ENCODE data around the gene AEBP2. TPM values are rescaled to one million over a fixed set of nuclear protein-coding genes. Genes with fewer than 3 reads are reported as not detected.

Gene AEBP2
- total and polyA plus RNA-seq, 2 of the 8 experiments (the other 6 are each of a cell fraction or from before 2014, with no cell fraction given): 13.6 to 61.4 TPM

DNA sequence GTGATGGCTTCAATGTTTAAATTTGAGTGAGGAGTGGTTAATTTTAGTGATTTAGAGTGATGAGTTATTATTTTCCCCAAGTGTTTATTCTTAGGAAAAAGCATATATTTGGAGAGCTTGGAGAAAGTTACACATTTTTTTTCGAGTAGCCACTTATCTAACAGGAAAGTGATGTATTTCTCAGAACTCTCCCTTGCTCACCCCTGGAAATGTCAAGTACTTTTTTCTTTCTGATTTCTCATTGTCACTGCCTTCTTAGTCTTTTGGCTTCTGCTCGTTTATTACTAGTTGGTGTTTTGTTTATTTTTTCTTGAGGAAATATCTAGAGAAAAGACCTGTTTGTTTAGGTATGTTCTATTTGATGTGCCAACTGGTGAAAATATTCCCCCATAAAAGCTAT, 58.8 kb downstream of the AEBP2 start:
- Histone ChIP-seq H3K4ac (replicated peaks; ENCODE audit: insufficient read length, low read depth, low read length) (no peak overlapping the region), H3K56ac (replicated peaks; ENCODE audit: insufficient read length, low read depth, low read length) (no peak overlapping the region), H3K27me3 (replicated peaks in 1 of 4; ENCODE audit: control insufficient read depth in 3 of 4, extremely low read depth in 1 of 4, insufficient read depth in 3 of 4, low read length in 3 of 4) (no peaks in the 10 kb centered on the region), H4K8ac (ENCODE audit: extremely low read depth, insufficient read depth, low read length) (no peak overlapping the region), H3K4me1 (replicated peaks in 1 of 4; ENCODE audit: control insufficient read depth in 3 of 4, insufficient read depth in 4 of 4, low read length in 3 of 4) (peaks cover 0 to 8% (median 0%) of the 10 kb centered on the region in 4 experiments; a peak in 2 of 7 replicates), H2AFZ (ENCODE audit: low read length) (no peak overlapping the region), H4K91ac (replicated peaks; ENCODE audit: insufficient read length, low read length) (no peak overlapping the region), H2BK15ac (ENCODE audit: low read length) (no peak overlapping the region), H4K5ac (ENCODE audit: insufficient read length, low read depth, low read length) (no peak overlapping the region), H2AK5ac (ENCODE audit: low read depth, low read length) (no peak overlapping the region), H3K4me3 (ENCODE audit: extremely low read depth in 1 of 4, insufficient read depth in 2 of 4, low read depth in 3 of 4, low read length in 4 of 4) (no peak overlapping the region), H2BK12ac (ENCODE audit: low read depth, low read length) (no peak overlapping the region), H3K79me1 (ENCODE audit: low read depth, low read length) (peaks cover 2% of the 10 kb centered on the region; the same call in 1 of the 2 replicates), H2BK5ac (ENCODE audit: low read depth, low read length) (no peak overlapping the region), H3K23ac (ENCODE audit: insufficient read length) (no peak overlapping the region), H3K23me2 (ENCODE audit: low read depth, low read length) (no peaks in the 10 kb centered on the region), H2BK120ac (replicated peaks; ENCODE audit: low read depth, low read length) (no peak overlapping the region), H3K27ac (ENCODE audit: low read depth, low read length) (no peak overlapping the region), H3K36me3 (ENCODE audit: control insufficient read depth in 2 of 4, insufficient read depth in 4 of 4, low read length in 3 of 4) (peaks cover 0 to 63% (median 26%) of the 10 kb centered on the region in 4 experiments; a peak in 5 of 8 replicates), H3K79me2 (ENCODE audit: control insufficient read depth in 1 of 2, insufficient read depth in 2 of 2, low read length in 2 of 2) (peaks cover 0 to 75% of the 10 kb centered on the region in 2 experiments; a peak in 3 of 4 replicates), H2BK20ac (ENCODE audit: low read length) (no peak overlapping the region), H3K18ac (ENCODE audit: extremely low read depth, low read length) (no peak overlapping the region), H3K9me3 (ENCODE audit: insufficient read depth in 2 of 2, low read depth in 1 of 2, low read length in 1 of 2) (no peaks in the 10 kb centered on the region), H3K9ac (replicated peaks in 1 of 4; ENCODE audit: extremely low read depth in 1 of 4, low read depth in 3 of 4, low read length in 3 of 4) (no peak overlapping the region), H4K20me1 (replicated peaks in 1 of 2; ENCODE audit: control insufficient read depth in 1 of 2, insufficient read depth in 2 of 2, low read length in 2 of 2) (peaks cover 0 to 1% of the 10 kb centered on the region in 2 experiments), H3K14ac (ENCODE audit: insufficient read length) (no peak overlapping the region), H3K4me2 (ENCODE audit: insufficient read depth in 1 of 2, low read depth in 2 of 2, low read length in 2 of 2) (no peak overlapping the region)
- no peak for FAIRE-seq
- DNase-seq (ENCODE audit: low read depth in 1 of 2, low spot score in 2 of 2): no peak
- 91% methylated on average over 2 of the region's 2 CpGs; no CpG with 5 or more reads in 1 of the 2 experiments for WGBS, 2 experiments (ENCODE audit: extremely low coverage in 1 of 2, insufficient coverage in 1 of 2, insufficient read length in 1 of 2, insufficient replicate concordance in 2 of 2, low coverage in 1 of 2, low lambda C conversion rate in 2 of 2, missing lambda C conversion rate in 1 of 2)
- ChIA-PET POLR2A (ENCODE audit: partially characterized antibody) (no interaction called here), CTCF (ENCODE audit: partially characterized antibody) (interaction anchor here (0.8 to 1.3 kb wide), 3 partner anchors 9 to 13 kb away, joined by 3 to 5 read pairs (median 3); no protein-coding TSS in a partner anchor)
- no peak for TF ChIP-seq EP300 (IDR thresholded peaks at IDR 0.05; ENCODE audit: borderline replicate concordance in 1 of 2, low read depth in 2 of 2, low read length in 2 of 2)
- no peak for TF ChIP-seq KDM1A (IDR thresholded peaks at IDR 0.05; ENCODE audit: borderline replicate concordance, low read length)
- no peak for TF ChIP-seq POLR2AphosphoS5 (IDR thresholded peaks at IDR 0.05; ENCODE audit: low read depth, low read length)
- no peak for TF ChIP-seq FOSL1 (IDR thresholded peaks at IDR 0.05; ENCODE audit: insufficient read depth, low read depth, low read length)
- no peak for TF ChIP-seq GTF2F1 (IDR thresholded peaks at IDR 0.05; ENCODE audit: borderline replicate concordance, low read depth, low read length)
- TF ChIP-seq SP2 (IDR thresholded peaks at IDR 0.05; ENCODE audit: low read length): no peak
- no peak for TF ChIP-seq TCF12 (IDR thresholded peaks at IDR 0.05; ENCODE audit: low read depth, low read length)

Measured in H1 (cell line).